ENCODE results near the gene ACACA.
"Not testable (repeated sequence)": the region's sequence is repeated elsewhere in the genome, so short reads cannot be mapped to it uniquely, and the experiment has no call there.

- not testable (repeated sequence) for TF ChIP-seq CTCF, POLR2A (IDR thresholded peaks at IDR 0.05)
Measured at GRCh38 chr17:37405522-37405921, 1.1 kb downstream of the ACACA start.

Data from uterus (tissue), 2 donors.